Lower leg skin (tissue), 4 donors: Measurements from ENCODE around the gene CCR3. TPM values are rescaled to one million over a fixed set of nuclear protein-coding genes. Genes with fewer than 3 reads are reported as not detected.

Experiments
- DNase-seq, 2 donors: peaks; one replicate each; pipeline ENCODE4 v3.0.0-alpha.2; 2019; ENCODE audit warnings: low spot score in 2 of 2
- H3K4me3 ChIP-seq: fragments of 200-600 bp; sonication (generic); 2 replicates; pipeline ENCODE4 v1.5.1; 2017; ENCODE audit warnings: mild to moderate bottlenecking, low read depth; ENCODE audit not compliant: poor library complexity, severe bottlenecking
- CTCF ChIP-seq, 3 donors: fragments of 450-650 bp; IDR thresholded peaks; one replicate each; pipeline ENCODE4 v1.5.1; 2016; ENCODE audit warnings: antibody characterized with exemption in 3 of 3, mild to moderate bottlenecking in 3 of 3, moderate library complexity in 2 of 3
- POLR2A ChIP-seq, 2 donors: fragments of 450-650 bp; IDR thresholded peaks; one replicate each; pipeline ENCODE4 v1.6.1; 2016 to 2017; ENCODE audit warnings: antibody characterized with exemption in 2 of 2, mild to moderate bottlenecking in 1 of 2, moderate library complexity in 1 of 2
- WGBS, 2 donors: methylation state at CpG; one replicate each; pipeline ENCODE4 v1.1.5; 2018; 5-methylcytosine and 5-hydroxymethylcytosine counted together
- intact Hi-C: fragments of 100-400 bp; cut with DNase I; formaldehyde crosslinking; loops from one replicate; pipeline ENCODE4 v1.15.0; 2023; ENCODE audit warnings: low total_unique reads
- total RNA-seq, 4 donors: library from RNA; depleted of rRNA; stranded (reverse); fragments of >200 nt; gene quantifications; one replicate each; pipeline ENCODE4 v1.1.0, GENCODE V29; 2016

The CCR3 gene
- total RNA-seq, 4 donors from 2014 or later, result 0.55 to 3.2 (median 2.4) TPM

GRCh38 chr3:46298871-46299607, 56.8 kb downstream of the CCR3 start:
- no peak overlapping the region for H3K4me3 ChIP-seq
- 82 to 86% methylated on average over 9 of the region's 9 CpGs for WGBS, 2 donors
- intact Hi-C loops, result no loop called here
- no peak for TF ChIP-seq CTCF (IDR thresholded peaks at IDR 0.05)
- DNase-seq, result no peak

GRCh38 chr3:46299608-46300460, 57.6 kb downstream of the CCR3 start:
- TF ChIP-seq CTCF (IDR thresholded peaks at IDR 0.05), result no peak
- TF ChIP-seq POLR2A (IDR thresholded peaks at IDR 0.05), result no peak
- H3K4me3 ChIP-seq, result no peak overlapping the region
- 71 to 72% methylated on average over 5 of the region's 5 CpGs for WGBS, 2 donors
- no peak for DNase-seq
- intact Hi-C loops, result no loop called here

- no peak for DNase-seq
- H3K4me3 ChIP-seq, result no peak overlapping the region
- intact Hi-C loops, result no loop called here
- 72 to 81% methylated on average over 3 of the region's 3 CpGs for WGBS, 2 donors
- no peak for TF ChIP-seq CTCF (IDR thresholded peaks at IDR 0.05)
- TF ChIP-seq POLR2A (IDR thresholded peaks at IDR 0.05), result no peak
Measured at GRCh38 chr3:46300461-46300789, 58.2 kb downstream of the CCR3 start.

GRCh38 chr3:46301122-46301835, 59.0 kb downstream of the CCR3 start:
- H3K4me3 ChIP-seq, result no peak overlapping the region
- 79 to 81% methylated on average over 7 of the region's 7 CpGs for WGBS, 2 donors
- TF ChIP-seq POLR2A (IDR thresholded peaks at IDR 0.05) (no peak), CTCF (IDR thresholded peaks at IDR 0.05) (no peak)
- DNase-seq, result no peak
- intact Hi-C loops, result no loop called here

- TF ChIP-seq CTCF (IDR thresholded peaks at IDR 0.05) (no peak), POLR2A (IDR thresholded peaks at IDR 0.05) (no peak)
- DNase-seq, result no peak
- intact Hi-C loops, result no loop called here
- WGBS, 2 donors, result 69 to 88% methylated on average over 3 of the region's 3 CpGs
- H3K4me3 ChIP-seq, result no peak overlapping the region
Measured at GRCh38 chr3:46303240-46303639, 61.0 kb downstream of the CCR3 start.
